DOHH2 (cell line): ENCODE measurements around the gene ZNF235.

ENCODE experiments used
- H3F3A ChIP-seq: fragments of 200-600 bp; sonication (generic), shearing (Covaris generic); 2 replicates; pipeline ENCODE4 v1.6.0; 2016; ENCODE audit warnings: antibody characterized with exemption, mild to moderate bottlenecking; ENCODE audit not compliant: control insufficient read depth, insufficient read depth
- H3K27ac ChIP-seq: fragments of 200-600 bp; sonication (generic); 2 replicates; pipeline ENCODE4 v1.5.1; 2014; ENCODE audit warnings: low read depth, mild to moderate bottlenecking, low read length, moderate library complexity
- H3K27me3 ChIP-seq: fragments of 200-600 bp; sonication (generic); 2 replicates; pipeline ENCODE4 v1.6.1; 2014; ENCODE audit warnings: mild to moderate bottlenecking, low read length, mixed read lengths; ENCODE audit not compliant: control insufficient read depth
- H3K36me3 ChIP-seq: fragments of 200-600 bp; sonication (generic); 2 replicates; pipeline ENCODE4 v1.6.1; 2014; ENCODE audit warnings: mild to moderate bottlenecking, low read length, moderate library complexity, mixed read lengths; ENCODE audit not compliant: control insufficient read depth
- H3K4me1 ChIP-seq: fragments of 200-600 bp; sonication (generic); 2 replicates; pipeline ENCODE4 v1.6.1; 2014; ENCODE audit warnings: mild to moderate bottlenecking, low read length, mixed read lengths; ENCODE audit not compliant: control insufficient read depth
- H3K4me2 ChIP-seq: fragments of 200-600 bp; sonication (generic); 2 replicates; pipeline ENCODE4 v1.6.0; 2014; ENCODE audit warnings: mild to moderate bottlenecking, low read length, moderate library complexity
- H3K4me3 ChIP-seq: fragments of 200-600 bp; sonication (generic); 2 replicates; pipeline ENCODE4 v1.5.1; 2014; ENCODE audit warnings: mild to moderate bottlenecking, low read length, mixed read lengths
- H3K79me2 ChIP-seq: fragments of 200-600 bp; sonication (generic); 2 replicates; pipeline ENCODE4 v1.6.1; 2014; ENCODE audit warnings: mild to moderate bottlenecking, low read length, mixed read lengths; ENCODE audit not compliant: control insufficient read depth
- H3K9me2 ChIP-seq: fragments of 200-600 bp; sonication (generic); replicated peaks from 2 replicates; pipeline ENCODE4 v1.6.1; 2014; ENCODE audit warnings: mild to moderate bottlenecking, low read length, mixed read lengths; ENCODE audit not compliant: control insufficient read depth
- H3K9me3 ChIP-seq: fragments of 200-600 bp; sonication (generic); 2 replicates; pipeline ENCODE4 v1.6.1; 2014; ENCODE audit warnings: antibody characterized with exemption, low read length, mixed read lengths; ENCODE audit not compliant: control insufficient read depth, insufficient read depth
- H4K20me1 ChIP-seq: fragments of 200-600 bp; sonication (generic); 2 replicates; pipeline ENCODE4 v1.6.0; 2014; ENCODE audit warnings: low read depth, mild to moderate bottlenecking, antibody characterized with exemption, low read length, moderate library complexity; ENCODE audit not compliant: control insufficient read depth, insufficient read depth
- CTCF ChIP-seq: fragments of 200-600 bp; sonication (generic); IDR thresholded peaks from one replicate; pipeline ENCODE4 v1.5.1; 2014; ENCODE audit warnings: antibody characterized with exemption, mild to moderate bottlenecking, low read depth, low read length; ENCODE audit not compliant: poor library complexity, severe bottlenecking
- EZH2phosphoT487 ChIP-seq: fragments of 200-600 bp; sonication (generic); IDR thresholded peaks from 2 replicates; pipeline ENCODE4 v1.6.1; 2017; ENCODE audit warnings: borderline replicate concordance, mild to moderate bottlenecking, antibody characterized with exemption, low read length, moderate library complexity, mixed read lengths

The ZNF235 gene

GRCh38 chr19:44315883-44316282 lies 11.1 kb upstream of the ZNF235 start:
- Histone ChIP-seq H3K4me2 (no peak overlapping the region), H3K36me3 (no peaks in the 10 kb centered on the region), H3K4me1 (no peaks in the 10 kb centered on the region), H4K20me1 (no peaks in the 10 kb centered on the region), H3K9me2 (no peaks in the 10 kb centered on the region), H3K27me3 (no peaks in the 10 kb centered on the region), H3K27ac (no peak overlapping the region), H3F3A (no peaks in the 10 kb centered on the region), H3K79me2 (no peaks in the 10 kb centered on the region), H3K4me3 (no peak overlapping the region), H3K9me3 (no peaks in the 10 kb centered on the region; the same call in 1 of the 2 replicates)
- TF ChIP-seq EZH2phosphoT487: no peak
- TF ChIP-seq CTCF: no peak

- H4K20me1 ChIP-seq: no peaks in the 10 kb centered on the region
- H3K9me2 ChIP-seq: no peaks in the 10 kb centered on the region
- no peaks in the 10 kb centered on the region for H3K4me1 ChIP-seq
- no peak overlapping the region for H3K4me2 ChIP-seq
- H3F3A ChIP-seq: no peaks in the 10 kb centered on the region
- H3K36me3 ChIP-seq: no peaks in the 10 kb centered on the region
- H3K27me3 ChIP-seq: no peaks in the 10 kb centered on the region
- no peak overlapping the region for H3K27ac ChIP-seq
- no peaks in the 10 kb centered on the region for H3K79me2 ChIP-seq
- no peaks in the 10 kb centered on the region; the same call in 1 of the 2 replicates for H3K9me3 ChIP-seq
- TF ChIP-seq EZH2phosphoT487: no peak
- no peak for TF ChIP-seq CTCF
- no peak overlapping the region for H3K4me3 ChIP-seq
Measured at GRCh38 chr19:44313231-44313630, 8.4 kb upstream of the ZNF235 start.

- H3K27me3 ChIP-seq: no peaks in the 10 kb centered on the region
- no peaks in the 10 kb centered on the region for H3K79me2 ChIP-seq
- H3F3A ChIP-seq: no peaks in the 10 kb centered on the region
- no peak overlapping the region for H3K4me3 ChIP-seq
- H3K36me3 ChIP-seq: no peaks in the 10 kb centered on the region
- TF ChIP-seq EZH2phosphoT487 (no peak), CTCF (no peak)
- peaks cover 7% of the 10 kb centered on the region; the same call in 1 of the 2 replicates for H3K9me3 ChIP-seq
- H3K27ac ChIP-seq: no peak overlapping the region
- H3K9me2 ChIP-seq: no peaks in the 10 kb centered on the region
- no peaks in the 10 kb centered on the region for H4K20me1 ChIP-seq
- no peak overlapping the region for H3K4me2 ChIP-seq
- 0 out of 2 replicates have a peak, but pooled peaks cover 4% of the 10 kb centered on the region for H3K4me1 ChIP-seq
Measured at GRCh38 chr19:44308011-44308410, 3.2 kb upstream of the ZNF235 start.
